Suprapubic skin (tissue), 4 donors: ENCODE data around the gene PHF23. TPM values are rescaled to one million over a fixed set of nuclear protein-coding genes. Genes with fewer than 3 reads are reported as not detected.

ENCODE experiments used
- DNase-seq, 2 donors: peaks; one replicate each; pipeline ENCODE4 v3.0.0-alpha.2; 2019; ENCODE audit warnings: low spot score in 2 of 2
- H3K27ac ChIP-seq: fragments of 200-600 bp; sonication (generic); one replicate; pipeline ENCODE4 v1.5.1; 2019
- H3K27me3 ChIP-seq: fragments of 200-600 bp; sonication (generic); one replicate; pipeline ENCODE4 v1.5.1; 2019
- H3K36me3 ChIP-seq: fragments of 200-600 bp; sonication (generic); one replicate; pipeline ENCODE4 v1.5.1; 2019
- H3K4me1 ChIP-seq: fragments of 200-600 bp; sonication (generic); one replicate; pipeline ENCODE4 v1.5.1; 2019
- H3K4me3 ChIP-seq: fragments of 200-600 bp; sonication (generic); one replicate; pipeline ENCODE4 v1.5.1; 2019; ENCODE audit warnings: mild to moderate bottlenecking
- H3K9me3 ChIP-seq: fragments of 200-600 bp; sonication (generic); one replicate; pipeline ENCODE4 v1.5.1; 2019
- CTCF ChIP-seq, 2 donors: fragments of 200-600 bp in 1 of 2; fragments of 450-650 bp in 1 of 2; sonication (generic) in 1 of 2; IDR thresholded peaks; one replicate each; pipeline ENCODE4 v1.5.1; 2016 to 2019; ENCODE audit warnings: antibody characterized with exemption in 2 of 2, mild to moderate bottlenecking in 1 of 2, moderate library complexity in 1 of 2
- EP300 ChIP-seq: sonication (generic); formaldehyde crosslinking; IDR thresholded peaks from one replicate; pipeline ENCODE4 v1.6.1; 2017; ENCODE audit warnings: antibody characterized with exemption
- POLR2A ChIP-seq, 2 donors: fragments of 450-650 bp; IDR thresholded peaks; one replicate each; pipeline ENCODE4 v1.6.1; 2017; ENCODE audit warnings: antibody characterized with exemption in 2 of 2, mild to moderate bottlenecking in 2 of 2, moderate library complexity in 2 of 2
- POLR2AphosphoS5 ChIP-seq, 3 donors: sonication (generic); formaldehyde crosslinking; IDR thresholded peaks; one replicate each; pipeline ENCODE4 v1.6.1; 2017; ENCODE audit warnings: antibody characterized with exemption in 3 of 3
- WGBS: methylation state at CpG from one replicate; pipeline ENCODE4 v1.1.5; 2018; 5-methylcytosine and 5-hydroxymethylcytosine counted together
- total RNA-seq, 4 donors: library from RNA; depleted of rRNA; stranded (reverse); fragments of >200 nt; gene quantifications; one replicate each; pipeline ENCODE4 v1.1.0, GENCODE V29; 2016

Gene PHF23
- total RNA-seq, 4 donors from 2014 or later = 19.0 to 35.0 (median 29.1) TPM

- Histone ChIP-seq H3K4me3 (peak overlapping the region; percentile 56), H3K36me3 (no peaks in the 10 kb centered on the region), H3K27ac (peak overlapping the region; percentile 72), H3K4me1 (peaks cover 52% of the 10 kb centered on the region), H3K27me3 (no peaks in the 10 kb centered on the region), H3K9me3 (no peaks in the 10 kb centered on the region)
- WGBS = 7% methylated on average over 15 of the region's 15 CpGs
- TF ChIP-seq POLR2A (IDR thresholded peaks at IDR 0.05) = no peak
- peak; percentile 11 to 16 for TF ChIP-seq CTCF (IDR thresholded peaks at IDR 0.05)
- DNase-seq = no peak
Measured at GRCh38 chr17:7213895-7214299, 25.4 kb downstream of the PHF23 start.

GRCh38 chr17:7211491-7212273 lies 27.6 kb downstream of the PHF23 start:
- peaks cover 31% of the 10 kb centered on the region for H3K4me1 ChIP-seq
- DNase-seq = no peak
- no peak overlapping the region for H3K27ac ChIP-seq
- no peaks in the 10 kb centered on the region for H3K36me3 ChIP-seq
- no peak for TF ChIP-seq EP300
- TF ChIP-seq POLR2A (IDR thresholded peaks at IDR 0.05) = no peak
- no peak for TF ChIP-seq POLR2AphosphoS5 (IDR thresholded peaks at IDR 0.05)
- no peak for TF ChIP-seq CTCF (IDR thresholded peaks at IDR 0.05)
- no peaks in the 10 kb centered on the region for H3K27me3 ChIP-seq
- WGBS = 30% methylated on average over 36 of the region's 37 CpGs
- no peak overlapping the region for H3K4me3 ChIP-seq
- no peaks in the 10 kb centered on the region for H3K9me3 ChIP-seq

- WGBS = 87% methylated on average over 9 of the region's 9 CpGs
Measured at GRCh38 chr17:7208754-7209460, 30.4 kb downstream of the PHF23 start.

GRCh38 chr17:7208027-7208571 lies 31.2 kb downstream of the PHF23 start:
- no peak overlapping the region for H3K4me3 ChIP-seq
- H3K4me1 ChIP-seq = peaks cover 14% of the 10 kb centered on the region
- DNase-seq = peak in 1 of 2 donors; percentile 64
- 61% methylated on average over 21 of the region's 21 CpGs for WGBS
- H3K9me3 ChIP-seq = no peaks in the 10 kb centered on the region
- no peak overlapping the region for H3K27ac ChIP-seq
- TF ChIP-seq POLR2A (IDR thresholded peaks at IDR 0.05) (no peak), POLR2AphosphoS5 (IDR thresholded peaks at IDR 0.05) (no peak), EP300 (no peak), CTCF (IDR thresholded peaks at IDR 0.05) (no peak)
- H3K27me3 ChIP-seq = no peaks in the 10 kb centered on the region
- H3K36me3 ChIP-seq = peaks cover 8% of the 10 kb centered on the region

More at GRCh38 chr17:7208754-7209460, 30.4 kb downstream of the PHF23 start:
- Histone ChIP-seq H3K27me3 (no peaks in the 10 kb centered on the region), H3K4me1 (peaks cover 18% of the 10 kb centered on the region), H3K36me3 (no peaks in the 10 kb centered on the region), H3K27ac (no peak overlapping the region), H3K9me3 (no peaks in the 10 kb centered on the region), H3K4me3 (no peak overlapping the region)
- TF ChIP-seq POLR2A (IDR thresholded peaks at IDR 0.05) (no peak), CTCF (IDR thresholded peaks at IDR 0.05) (no peak), EP300 (no peak)
- peak in 1 of 2 donors; percentile 54 for DNase-seq
